HepG2 (cell line): ENCODE data around the gene TMPRSS11F. TPM values are rescaled to one million over a fixed set of nuclear protein-coding genes. Genes with fewer than 3 reads are reported as not detected.

Experiments
- ATAC-seq: fragments of 200-7000 bp; cut with Tn5 transposase; 3 replicates; pipeline ENCODE4 v1.9.1; 2020; ENCODE audit warnings: mild to moderate bottlenecking, moderate library complexity
- BruUV-seq: library from RNA; stranded (reverse); fragments of 400-500 nt; replicated peaks from 2 replicates; lab custom pipeline; 2021; lab: Mats Ljungman, UMichigan
- CTCF ChIA-PET: fragments of 300-600 bp; formaldehyde crosslinking; extraction: SDS; loops from one replicate; lab custom pipeline; 2021; ENCODE audit warnings: low total read pairs, inconsistent platforms, low intra/inter-chr PET ratio; lab: Yijun Ruan, JAX
- POLR2A ChIA-PET: fragments of 350-600 bp; sonication (Branson Sonifier 250); formaldehyde crosslinking; loops from one replicate; lab custom pipeline; 2020; ENCODE audit warnings: antibody characterized with exemption, inconsistent platforms; lab: Yijun Ruan, JAX
- DNase-seq: peaks from one replicate; pipeline ENCODE4 v3.0.0-alpha.2; 2015; ENCODE audit warnings: low spot score
- FAIRE-seq: peaks from 3 replicates; lab custom pipeline; 2011; peaks lifted over from hg19 to GRCh38; lab: Jason Lieb, UNC
- H2AFZ ChIP-seq: one replicate; pipeline ENCODE4 v1.6.1; 2011; ENCODE audit warnings: low read length, inconsistent platforms
- H3K27ac ChIP-seq: fragments of 300-600 bp; 3 replicates; pipeline ENCODE4 v1.8.0; 2011; ENCODE audit warnings: mixed run types, mild to moderate bottlenecking, mixed read lengths, low read length, inconsistent platforms; ENCODE audit not compliant: insufficient read depth; ENCODE audit errors: extremely low read length
- H3K27me3 ChIP-seq, 2 experiments: fragments of 200-600 bp in 1 of 2; 2 replicates in 1 of 2; 3 replicates in 1 of 2; pipeline versions ENCODE4 v1.6.0 to v1.8.0; 2011; ENCODE audit warnings: low read length in 2 of 2, mild to moderate bottlenecking in 2 of 2, moderate library complexity in 2 of 2, inconsistent platforms in 1 of 2; ENCODE audit not compliant: insufficient read depth in 2 of 2, control insufficient read depth in 1 of 2
- H3K36me3 ChIP-seq, 2 experiments: fragments of 200-600 bp in 1 of 2; replicated peaks in 1 of 2; 2 replicates in 1 of 2; 3 replicates in 1 of 2; pipeline versions ENCODE4 v1.5.1 to v1.8.0; 2011; ENCODE audit warnings: low read length in 2 of 2, inconsistent platforms in 1 of 2; ENCODE audit not compliant: insufficient read depth in 2 of 2, control insufficient read depth in 1 of 2
- H3K4me1 ChIP-seq: 2 replicates; pipeline ENCODE4 v1.5.1; 2012; ENCODE audit warnings: low read length, inconsistent platforms; ENCODE audit not compliant: insufficient read depth
- H3K4me2 ChIP-seq: 2 replicates; pipeline ENCODE4 v1.6.0; 2011; ENCODE audit warnings: low read depth, low read length, inconsistent platforms
- H3K4me3 ChIP-seq, 3 experiments: fragments of 200-600 bp in 1 of 3; sonication (generic), shearing (Covaris generic) in 1 of 3; replicated peaks in 1 of 3; 2 replicates each; pipeline ENCODE4 v1.5.1; 2011 to 2016; ENCODE audit warnings: low read length in 3 of 3, inconsistent platforms in 2 of 3, low read depth in 2 of 3, mild to moderate bottlenecking in 2 of 3, control low read depth in 1 of 3, mixed read lengths in 1 of 3; ENCODE audit not compliant: insufficient read depth in 1 of 3
- H3K79me2 ChIP-seq: one replicate; pipeline ENCODE4 v1.6.1; 2011; ENCODE audit warnings: low read length, inconsistent platforms; ENCODE audit not compliant: insufficient read depth
- H3K9ac ChIP-seq: 2 replicates; pipeline ENCODE4 v1.6.0; 2011; ENCODE audit warnings: mild to moderate bottlenecking, low read depth, low read length, inconsistent platforms; ENCODE audit not compliant: insufficient read depth
- H3K9me3 ChIP-seq: 2 replicates; pipeline ENCODE4 v1.5.1; 2012; ENCODE audit warnings: mild to moderate bottlenecking, low read length
- H4K20me1 ChIP-seq: 2 replicates; pipeline ENCODE4 v1.6.0; 2011; ENCODE audit warnings: inconsistent platforms, mild to moderate bottlenecking, low read length, moderate library complexity; ENCODE audit not compliant: insufficient read depth
- ARNT2 ChIP-seq: sonication (generic); formaldehyde crosslinking; IDR thresholded peaks from 2 replicates; pipeline ENCODE4 v1.8.0; 2022; ENCODE audit warnings: mild to moderate bottlenecking, low read depth, missing genetic modification reagents, moderate library complexity
- FLYWCH1 ChIP-seq: sonication (generic); formaldehyde crosslinking; IDR thresholded peaks from 2 replicates; pipeline ENCODE4 v1.8.1; 2023; ENCODE audit warnings: mild to moderate bottlenecking, missing genetic modification reagents
- HOXA5 ChIP-seq: sonication (generic); formaldehyde crosslinking; IDR thresholded peaks from 2 replicates; pipeline ENCODE4 v1.4.0; 2020; ENCODE audit warnings: missing genetic modification reagents
- KDM4B ChIP-seq: sonication (generic); formaldehyde crosslinking; IDR thresholded peaks from 2 replicates; pipeline ENCODE4 v1.4.0; 2020; ENCODE audit warnings: missing genetic modification reagents
- SALL2 ChIP-seq: sonication (generic); formaldehyde crosslinking; IDR thresholded peaks from 2 replicates; pipeline ENCODE4 v1.8.1; 2023; ENCODE audit warnings: mild to moderate bottlenecking, missing genetic modification reagents, inconsistent platforms
- ZBTB10 ChIP-seq: sonication (generic); formaldehyde crosslinking; IDR thresholded peaks from 2 replicates; pipeline ENCODE4 v1.4.0; 2020; ENCODE audit warnings: missing genetic modification reagents, borderline replicate concordance
- ZNF354B ChIP-seq: sonication (generic); formaldehyde crosslinking; IDR thresholded peaks from 2 replicates; pipeline ENCODE4 v1.8.0; 2022; ENCODE audit warnings: mild to moderate bottlenecking, missing genetic modification reagents
- ZNF468 ChIP-seq: sonication (generic); formaldehyde crosslinking; IDR thresholded peaks from 2 replicates; pipeline ENCODE4 v1.8.0; 2022; ENCODE audit warnings: mild to moderate bottlenecking, moderate library complexity, missing genetic modification reagents
- ZNF512 ChIP-seq: sonication (generic); formaldehyde crosslinking; IDR thresholded peaks from 2 replicates; pipeline ENCODE4 v1.4.0; 2020; ENCODE audit warnings: mild to moderate bottlenecking, missing genetic modification reagents
- ZNF678 ChIP-seq: sonication (generic); formaldehyde crosslinking; IDR thresholded peaks from 2 replicates; pipeline ENCODE4 v1.4.0; 2020; ENCODE audit warnings: mild to moderate bottlenecking, missing genetic modification reagents
- ZNF883 ChIP-seq: sonication (generic); formaldehyde crosslinking; IDR thresholded peaks from 2 replicates; pipeline ENCODE4 v1.5.1; 2020; ENCODE audit warnings: mild to moderate bottlenecking, missing genetic modification reagents; ENCODE audit errors: not compliant biosample characterization
- in situ Hi-C: cut with HindIII; loops from 2 replicates; pipeline ENCODE4 v1.10.0; 2017; ENCODE audit warnings: low pct_unique_long_range_greater_than_20kb; ENCODE audit not compliant: extremely low pct_ligation_motif_present
- intact Hi-C: fragments of 100-400 bp; cut with micrococcal nuclease; formaldehyde crosslinking; loops from one replicate; pipeline ENCODE4 v1.10.0; 2022; ENCODE audit not compliant: unreplicated experiment
- polyA plus RNA-seq, 8 experiments: library from polyadenylated mRNA; depleted of rRNA in 3 of 8; stranded (reverse) in 7 of 8; unstranded in 1 of 8; fragments of >200 nt; fragmentation: Illumina TruSeq in 4 of 8; extraction: Trizol in 4 of 8; gene quantifications; 2 replicates each; pipeline versions ENCODE4 v1.2.1 to v1.2.3, GENCODE V29; 2011 to 2016; ENCODE audit warnings: low read depth in 4 of 8, missing spikeins in 1 of 8, mixed read lengths in 1 of 8; ENCODE audit not compliant: insufficient read depth in 1 of 8
- total RNA-seq, 5 experiments: library from RNA; depleted of rRNA; stranded (reverse); fragments of >200 nt; fragmentation: Illumina TruSeq; extraction: Trizol; gene quantifications; 2 replicates each; pipeline ENCODE4 v1.2.3, GENCODE V29; 2016; ENCODE audit warnings: low read depth in 1 of 5

TMPRSS11F gene
- total and polyA plus RNA-seq, 2 of the 13 experiments (the other 11 are each of a cell fraction or from before 2014, with no cell fraction given) = not detected

GRCh38 chr4:68074397-68074796, 55.3 kb downstream of the TMPRSS11F start (continued):
- TF ChIP-seq ZNF468 (CRISPR knock-in tag) (no peak), HOXA5 (CRISPR knock-in tag) (no peak), ZBTB10 (CRISPR knock-in tag) (no peak)

- ATAC-seq (no peak), DNase-seq (no peak), FAIRE-seq (no peak)
- no TSS peak for BruUV-seq
- H3K4me2 ChIP-seq = no peak overlapping the region
- H3K4me3 ChIP-seq = no peak overlapping the region
- H3K27me3 ChIP-seq = no peaks in the 10 kb centered on the region
- no peak overlapping the region for H2AFZ ChIP-seq
- H3K9ac ChIP-seq = no peak overlapping the region
- H3K4me1 ChIP-seq = no peaks in the 10 kb centered on the region
- H3K36me3 ChIP-seq = no peaks in the 10 kb centered on the region
- CTCF ChIA-PET = no interaction called here
- H3K27ac ChIP-seq = no peak overlapping the region
- POLR2A ChIA-PET = no interaction called here
- H4K20me1 ChIP-seq = no peaks in the 10 kb centered on the region
- H3K79me2 ChIP-seq = no peaks in the 10 kb centered on the region
- in situ Hi-C loops = no loop called here
- no peak for TF ChIP-seq KDM4B (CRISPR knock-in tag)
- no peak for TF ChIP-seq ZNF883
- TF ChIP-seq ZNF354B (CRISPR knock-in tag) = no peak
- TF ChIP-seq ZNF512 (CRISPR knock-in tag) = no peak
- no peak for TF ChIP-seq FLYWCH1 (CRISPR knock-in tag)
- TF ChIP-seq ZNF678 (CRISPR knock-in tag) = no peak
- TF ChIP-seq ARNT2 (CRISPR knock-in tag) = no peak
- TF ChIP-seq SALL2 = no peak
- no peaks in the 10 kb centered on the region for H3K9me3 ChIP-seq
- intact Hi-C loops = no loop called here
Observed at GRCh38 chr4:68070302-68070701, 59.4 kb downstream of the TMPRSS11F start.
